ENCODE measurements around the gene LGALS7.

Gene LGALS7

DNA sequence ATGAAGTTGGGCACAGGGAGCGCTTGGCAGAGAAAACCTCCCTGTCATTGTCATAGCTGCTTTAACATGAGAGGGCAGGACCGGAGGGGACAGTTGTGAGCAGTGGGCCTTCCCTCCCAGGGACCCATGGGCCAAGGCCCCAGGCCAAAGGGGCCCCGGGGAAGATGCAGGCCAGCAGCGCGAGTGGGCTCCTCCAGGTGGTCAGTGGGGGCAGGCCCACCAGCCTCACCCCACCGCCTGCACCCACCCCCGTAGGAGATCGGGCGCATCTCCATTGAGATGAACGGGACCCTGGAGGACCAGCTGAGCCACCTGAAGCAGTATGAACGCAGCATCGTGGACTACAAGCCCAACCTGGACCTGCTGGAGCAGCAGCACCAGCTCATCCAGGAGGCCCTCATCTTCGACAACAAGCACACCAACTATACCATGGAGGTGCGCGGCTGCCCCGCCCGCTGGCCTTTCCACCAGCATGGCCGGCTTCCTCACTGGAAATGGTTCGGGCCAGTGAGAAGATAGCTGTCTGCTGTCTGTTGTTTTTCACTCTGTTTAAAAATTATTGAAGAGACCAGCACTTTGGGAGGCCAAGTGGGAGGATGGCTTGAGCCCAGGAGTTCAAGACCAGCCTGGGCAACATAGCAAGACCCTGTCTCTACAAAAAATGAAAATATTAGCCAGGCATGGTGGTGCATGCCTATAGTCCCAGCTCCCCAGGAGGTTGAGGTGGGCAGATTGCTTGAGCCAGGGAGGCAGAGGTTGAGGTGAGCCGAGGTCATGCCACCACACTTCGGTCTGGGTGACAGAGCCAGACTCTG lies 47.6 kb downstream of the LGALS7 start:
- DNase-seq: no peak

DNA sequence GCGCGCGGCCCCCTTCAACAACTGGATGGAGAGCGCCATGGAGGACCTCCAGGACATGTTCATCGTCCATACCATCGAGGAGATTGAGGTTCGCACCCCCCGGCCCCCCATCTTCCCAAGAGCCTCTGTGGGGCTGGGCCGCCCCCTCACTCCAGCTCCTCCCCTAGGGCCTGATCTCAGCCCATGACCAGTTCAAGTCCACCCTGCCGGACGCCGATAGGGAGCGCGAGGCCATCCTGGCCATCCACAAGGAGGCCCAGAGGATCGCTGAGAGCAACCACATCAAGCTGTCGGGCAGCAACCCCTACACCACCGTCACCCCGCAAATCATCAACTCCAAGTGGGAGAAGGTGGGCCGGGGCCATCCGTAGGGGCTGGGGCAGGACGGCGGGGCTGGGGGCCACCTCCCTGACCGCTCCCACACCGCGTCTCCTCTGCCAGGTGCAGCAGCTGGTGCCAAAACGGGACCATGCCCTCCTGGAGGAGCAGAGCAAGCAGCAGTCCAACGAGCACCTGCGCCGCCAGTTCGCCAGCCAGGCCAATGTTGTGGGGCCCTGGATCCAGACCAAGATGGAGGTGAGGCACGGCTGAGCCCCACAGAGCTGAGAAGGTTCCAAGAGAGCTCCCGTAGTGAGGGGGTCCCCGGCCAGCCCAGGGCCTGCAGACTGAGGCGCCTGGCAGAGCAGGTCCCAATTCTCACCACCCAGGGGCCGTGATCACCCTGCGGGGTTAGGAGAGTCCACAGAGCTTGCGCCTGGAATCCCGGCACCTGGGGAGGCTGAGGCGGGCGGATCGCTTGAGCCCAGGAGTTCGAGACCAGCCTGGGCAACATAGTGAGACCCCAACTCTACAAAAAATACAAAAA lies 49.1 kb downstream of the LGALS7 start:
- DNase-seq: no peak

DNA sequence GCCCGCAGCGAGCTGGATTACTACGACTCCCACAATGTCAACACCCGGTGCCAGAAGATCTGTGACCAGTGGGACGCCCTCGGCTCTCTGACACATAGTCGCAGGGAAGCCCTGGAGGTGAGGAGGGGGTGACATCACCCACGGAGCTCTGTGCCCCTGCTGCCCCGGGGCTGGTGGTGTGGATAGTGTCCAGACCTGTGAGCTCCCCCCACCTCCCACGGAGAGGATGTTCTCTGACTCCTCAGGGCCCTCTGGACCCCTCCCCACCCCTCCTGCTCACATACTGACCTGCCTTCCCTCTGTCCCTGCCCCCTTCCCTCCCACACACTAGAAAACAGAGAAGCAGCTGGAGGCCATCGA lies 49.7 kb downstream of the LGALS7 start:
- DNase-seq: no peak

DNA sequence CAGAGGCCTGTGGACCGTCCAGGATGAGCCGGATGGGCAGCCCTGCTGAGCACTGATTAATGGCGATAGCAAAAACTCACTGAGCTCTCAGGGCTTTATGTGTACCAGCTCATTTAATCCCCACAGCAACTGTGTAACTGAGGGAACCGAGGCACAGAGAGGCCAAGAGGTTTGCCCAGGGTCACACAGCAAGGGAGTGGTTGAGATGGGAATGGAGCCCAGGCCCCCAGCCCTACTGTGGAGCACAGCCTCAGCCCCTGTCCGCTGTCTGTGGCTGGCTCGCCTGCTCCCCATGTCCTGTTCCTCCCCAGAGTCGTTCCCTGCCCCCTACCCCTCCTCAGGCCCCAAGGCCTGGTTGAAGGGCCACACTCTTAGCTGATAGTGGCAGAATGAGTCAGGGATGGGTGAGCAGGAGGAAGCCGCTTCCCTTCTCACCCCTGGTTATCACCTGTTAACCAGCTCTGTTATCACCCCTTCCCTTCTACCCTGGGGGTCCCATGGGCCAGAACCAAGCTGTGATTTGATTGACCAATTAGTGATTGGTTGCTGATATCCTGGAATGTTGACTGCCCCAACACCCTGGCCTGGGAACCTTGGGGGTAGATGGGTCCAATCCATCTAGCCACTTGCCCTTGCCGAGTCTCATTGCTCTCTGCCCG lies 50.2 kb downstream of the LGALS7 start:
- no peak for DNase-seq

DNA sequence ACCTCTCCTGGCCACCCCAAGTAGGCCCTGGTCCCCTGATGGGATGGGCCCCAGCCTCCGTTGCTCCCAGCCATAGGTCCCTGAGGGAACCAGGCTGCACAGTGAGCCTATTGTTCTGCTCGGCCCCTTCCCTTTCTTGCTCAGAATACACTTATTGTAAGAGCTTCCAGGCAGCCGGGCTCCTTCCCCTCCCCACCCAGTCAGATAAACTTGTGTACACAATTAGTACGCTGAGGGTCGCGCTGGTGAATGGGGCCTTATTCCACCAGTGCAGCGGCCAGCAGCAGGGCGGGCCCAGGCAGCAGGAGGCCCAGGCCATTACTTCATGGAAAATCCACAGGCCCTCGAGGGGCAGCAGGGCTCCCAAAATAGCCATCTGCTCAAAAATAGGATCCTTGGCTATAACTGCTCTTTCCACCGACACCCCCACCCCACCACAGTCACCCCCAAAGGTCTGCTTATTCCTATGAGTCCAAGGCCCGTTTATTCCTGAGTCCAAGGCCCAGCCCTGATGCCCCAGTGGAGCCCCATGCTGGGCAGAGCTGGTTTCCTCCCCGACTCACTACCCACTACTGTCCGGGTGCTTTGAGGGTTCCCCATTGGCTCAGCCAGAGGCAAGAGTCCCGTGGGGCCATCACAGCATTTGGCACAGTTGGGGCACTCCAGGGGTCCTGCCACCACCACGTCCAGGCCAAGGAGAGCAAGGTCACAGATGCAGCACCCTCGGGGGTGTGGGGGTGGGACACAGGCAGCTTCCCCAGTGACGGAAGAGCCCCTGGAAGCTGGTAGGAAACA lies 51.1 kb downstream of the LGALS7 start:
- DNase-seq: no peak

GRCh38 chr19:38721496-38721895 lies 51.8 kb downstream of the LGALS7 start:
- no peak for DNase-seq

Measured in CD4-positive, alpha-beta T cell treated with Interleukin-21 for 1 hour (primary cell).